Small intestine (tissue), 7 donors: ENCODE data around the gene ZDHHC1. TPM values are rescaled to one million over a fixed set of nuclear protein-coding genes. Genes with fewer than 3 reads are reported as not detected.

Source experiments
- DNase-seq, 2 donors: peaks; one replicate each; pipeline versions ENCODE4 v3.0.0 to v3.0.0-alpha.2; 2013
- FAIRE-seq: peaks from 2 replicates; lab custom pipeline; 2012; peaks lifted over from hg19 to GRCh38; lab: Jason Lieb, UNC
- H3K27ac ChIP-seq, 3 donors: one replicate each; pipeline ENCODE4 v1.5.1; 2013; ENCODE audit warnings: low read length in 2 of 3, mild to moderate bottlenecking in 2 of 3, control low read depth in 1 of 3, inconsistent platforms in 1 of 3, low read depth in 1 of 3, moderate library complexity in 1 of 3
- H3K27me3 ChIP-seq, 3 donors: one replicate each; pipeline ENCODE4 v1.6.1; 2013; ENCODE audit warnings: low read length in 3 of 3, inconsistent platforms in 1 of 3; ENCODE audit not compliant: control insufficient read depth in 3 of 3, insufficient read depth in 3 of 3
- H3K36me3 ChIP-seq, 3 donors: one replicate each; pipeline ENCODE4 v1.6.1; 2013; ENCODE audit warnings: low read length in 3 of 3, inconsistent platforms in 1 of 3, low read depth in 1 of 3, mild to moderate bottlenecking in 1 of 3, moderate library complexity in 1 of 3; ENCODE audit not compliant: control insufficient read depth in 3 of 3, insufficient read depth in 2 of 3
- H3K4me1 ChIP-seq, 3 donors: one replicate each; pipeline ENCODE4 v1.6.1; 2013; ENCODE audit warnings: low read length in 2 of 3, inconsistent platforms in 1 of 3, low read depth in 1 of 3, mild to moderate bottlenecking in 1 of 3, moderate library complexity in 1 of 3; ENCODE audit not compliant: control insufficient read depth in 3 of 3, insufficient read depth in 2 of 3
- H3K4me3 ChIP-seq, 3 donors: one replicate each; pipeline ENCODE4 v1.5.1; 2013; ENCODE audit warnings: low read length in 3 of 3, control low read depth in 1 of 3, inconsistent platforms in 1 of 3, low read depth in 1 of 3, mild to moderate bottlenecking in 1 of 3, moderate library complexity in 1 of 3
- H3K9me3 ChIP-seq, 2 donors: one replicate each; pipeline ENCODE4 v1.6.1; 2013; ENCODE audit warnings: low read depth in 1 of 2, low read length in 1 of 2; ENCODE audit not compliant: control insufficient read depth in 2 of 2, insufficient read depth in 1 of 2
- WGBS, 3 donors: extraction: QIAGEN DNeasy Blood & Tissue Kit; methylation state at CpG; one replicate each; pipeline ENCODE4 v1.1.7; 2013; 5-methylcytosine and 5-hydroxymethylcytosine counted together
- polyA plus RNA-seq, 4 donors: library from polyadenylated mRNA; stranded (reverse) in 3 of 4; unstranded in 1 of 4; fragments of 200-250 nt in 3 of 4; fragments of 120-200 nt in 1 of 4; gene quantifications; one replicate each; pipeline versions ENCODE4 v1.2.1 to v1.2.3, GENCODE V29; 2013
- donor health status: healthy with polysubstance abuse.
- donor health status: control.
- donor health status: control.
- donor health status: Bipolar disorder and iron deficiency.
- donor health status: healthy.

Gene ZDHHC1
- polyA plus RNA-seq, 4 donors = 1.9 to 5.3 (median 5.2) TPM; not detected in 1

DNA sequence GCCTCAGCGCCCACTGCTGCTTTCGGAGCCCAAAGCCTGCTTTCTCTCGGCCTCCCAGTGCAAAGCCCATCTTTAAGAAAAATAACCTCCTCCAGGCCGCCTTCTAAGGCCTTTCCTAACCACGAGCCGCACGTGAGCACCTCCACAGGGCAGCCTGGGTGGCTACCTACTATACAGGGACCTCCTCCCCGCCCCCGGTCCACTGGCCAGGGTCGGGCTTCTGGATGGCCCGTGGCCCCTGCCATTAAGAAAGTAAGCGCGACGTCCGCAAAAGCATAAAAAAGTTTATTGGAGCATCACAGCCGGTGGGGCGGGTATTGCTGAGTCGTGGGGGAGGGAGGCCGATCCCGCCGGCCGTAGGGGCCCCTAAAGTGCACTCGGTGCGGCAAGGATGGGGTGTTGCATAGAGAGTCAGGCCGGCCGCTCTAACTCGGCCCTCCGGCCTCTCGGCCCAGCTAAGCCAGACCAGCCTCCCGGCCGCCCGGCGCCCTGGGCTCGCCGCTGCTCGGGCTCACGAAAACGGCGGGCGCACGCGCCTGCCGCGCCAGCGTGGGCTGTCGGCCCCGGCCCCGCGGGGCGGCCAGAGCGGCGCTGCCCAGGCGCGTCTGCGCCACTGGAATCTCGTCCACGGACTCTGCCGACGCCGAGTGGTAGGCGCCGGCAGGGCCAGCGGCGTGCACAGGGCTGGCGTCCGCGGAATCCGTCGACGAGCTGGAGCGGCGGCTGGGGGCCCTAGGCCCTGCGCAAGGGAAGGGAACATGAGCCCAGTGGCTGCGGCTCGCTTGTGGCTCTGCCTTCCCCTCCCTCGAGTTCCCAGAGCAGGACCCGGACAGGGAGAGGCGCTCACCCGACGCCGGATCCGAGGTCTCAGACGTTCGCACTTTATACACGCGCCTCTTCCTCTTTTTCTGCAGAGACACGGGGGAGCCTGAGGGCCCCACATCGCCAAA is 21.8 kb downstream of the ZDHHC1 start:
- peak overlapping the region in 2 of 3 donors; percentile 56 to 85 for H3K27ac ChIP-seq
- FAIRE-seq (no peak), DNase-seq (peak in 1 of 2 donors; percentile 40)
- peaks cover 0 to 19% (median 0%) of the 10 kb centered on the region in 3 donors for H3K27me3 ChIP-seq
- peaks cover 0 to 27% (median 0%) of the 10 kb centered on the region in 3 donors for H3K36me3 ChIP-seq
- no peak overlapping the region for H3K4me3 ChIP-seq
- 41 to 78% (median 56%) methylated on average over 78 to 88 of the region's 88 CpGs for WGBS, 3 donors
- H3K9me3 ChIP-seq = no peaks in the 10 kb centered on the region
- H3K4me1 ChIP-seq = peaks cover 0 to 57% (median 21%) of the 10 kb centered on the region in 3 donors

GRCh38 chr16:67393788-67394154 is 22.5 kb downstream of the ZDHHC1 start:
- Histone ChIP-seq H3K27ac (peak overlapping the region in 2 of 3 donors; percentile 56 to 85), H3K4me1 (peaks cover 0 to 53% (median 21%) of the 10 kb centered on the region in 3 donors), H3K9me3 (no peaks in the 10 kb centered on the region), H3K27me3 (peaks cover 0 to 19% (median 0%) of the 10 kb centered on the region in 3 donors), H3K36me3 (peaks cover 0 to 30% (median 0%) of the 10 kb centered on the region in 3 donors), H3K4me3 (peak overlapping the region in 1 of 3 donors; percentile 26)
- DNase-seq (no peak), FAIRE-seq (no peak)
- 19 to 40% (median 34%) methylated on average over 13 to 20 of the region's 20 CpGs for WGBS, 3 donors

- H3K27ac ChIP-seq = peak within 1 kb of the TSS in 2 of 3 donors; percentile 56 to 85
- no peak for FAIRE-seq
- WGBS, 3 donors = 2 to 4% (median 3%) methylated on average over 49 to 56 of the region's 56 CpGs
Measured at GRCh38 chr16:67393111-67393787, 23.0 kb downstream of the ZDHHC1 start, which contains the start of gene TPPP3. TPPP3 (minus strand) TSS chr16:67393498; CDS start chr16:67391111, 2,387 bp downstream.

GRCh38 chr16:67392301-67393059 is 23.8 kb downstream of the ZDHHC1 start:
- Histone ChIP-seq H3K9me3 (no peaks in the 10 kb centered on the region), H3K27me3 (peaks cover 0 to 19% (median 0%) of the 10 kb centered on the region in 3 donors), H3K27ac (peak overlapping the region in 2 of 3 donors; percentile 56 to 61), H3K4me3 (peak overlapping the region in 1 of 3 donors; percentile 59), H3K4me1 (peaks cover 0 to 53% (median 21%) of the 10 kb centered on the region in 3 donors), H3K36me3 (peaks cover 0 to 31% (median 0%) of the 10 kb centered on the region in 3 donors)
- FAIRE-seq (no peak), DNase-seq (no peak)
- WGBS, 3 donors = 75 to 76% (median 76%) methylated on average over 18 of the region's 18 CpGs

More at GRCh38 chr16:67393111-67393787, 23.0 kb downstream of the ZDHHC1 start, which contains the start of gene TPPP3:
- Histone ChIP-seq H3K4me3 (peak within 1 kb of the TSS in 1 of 3 donors; percentile 59), H3K27me3 (peaks cover 0 to 19% (median 0%) of the 10 kb centered on the region in 3 donors), H3K36me3 (peaks cover 0 to 33% (median 0%) of the 10 kb centered on the region in 3 donors), H3K4me1 (peaks cover 0 to 53% (median 21%) of the 10 kb centered on the region in 3 donors), H3K9me3 (no peaks in the 10 kb centered on the region)
- peak; percentile 76 to 94 for DNase-seq

DNA sequence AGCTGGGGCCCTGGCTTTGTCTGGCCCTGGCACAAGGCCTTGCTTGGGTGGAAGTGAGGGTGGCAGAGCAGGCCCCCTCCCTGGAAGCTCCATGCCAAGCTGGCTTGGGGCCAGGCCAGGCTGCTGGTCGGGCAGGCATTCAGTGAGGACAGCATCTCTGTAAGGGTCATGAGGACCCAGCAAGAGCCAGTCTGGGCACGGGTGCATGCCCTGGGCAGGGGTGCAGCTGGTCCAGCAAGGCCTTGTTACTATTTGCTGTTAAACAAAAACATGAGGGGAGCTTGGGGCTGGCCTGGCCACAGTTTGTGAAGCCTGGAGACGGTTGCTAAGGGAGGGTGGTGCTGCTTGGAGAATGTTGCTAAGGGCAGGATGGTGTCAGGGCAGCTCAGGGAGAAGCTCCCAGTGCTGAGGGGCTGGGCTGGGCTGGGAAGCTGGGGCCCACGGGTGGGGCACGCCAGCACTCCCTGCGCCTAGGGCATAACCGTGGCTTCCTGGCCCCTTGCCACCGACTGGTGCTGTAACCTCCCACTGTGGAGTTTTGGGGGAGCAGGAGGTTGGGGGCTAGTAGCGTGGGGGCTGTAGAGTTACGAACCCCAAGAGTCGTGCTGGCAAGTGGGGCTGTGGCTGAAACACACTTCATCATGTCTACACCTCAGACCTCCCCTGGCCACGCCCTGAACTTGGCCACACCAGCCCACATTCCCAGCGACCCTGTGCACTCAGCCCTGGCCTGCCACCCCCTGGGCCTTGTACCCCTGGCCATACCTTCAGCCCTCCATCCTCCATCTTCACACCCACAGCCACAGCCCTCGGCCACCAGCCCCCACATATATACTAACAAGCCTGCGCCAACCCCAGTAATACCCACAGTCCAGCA is 24.6 kb downstream of the ZDHHC1 start:
- WGBS, 3 donors = 48 to 59% (median 51%) methylated on average over 14 to 15 of the region's 15 CpGs
- FAIRE-seq = no peak
- H3K4me1 ChIP-seq = peaks cover 0 to 47% (median 21%) of the 10 kb centered on the region in 3 donors
- H3K36me3 ChIP-seq = peaks cover 0 to 34% (median 0%) of the 10 kb centered on the region in 3 donors
- H3K27me3 ChIP-seq = peaks cover 0 to 19% (median 0%) of the 10 kb centered on the region in 3 donors
- H3K4me3 ChIP-seq = peak overlapping the region in 1 of 3 donors; percentile 59
- DNase-seq = peak in 1 of 2 donors; percentile 31
- H3K9me3 ChIP-seq = no peaks in the 10 kb centered on the region
- H3K27ac ChIP-seq = peak overlapping the region in 2 of 3 donors; percentile 11 to 56

DNA sequence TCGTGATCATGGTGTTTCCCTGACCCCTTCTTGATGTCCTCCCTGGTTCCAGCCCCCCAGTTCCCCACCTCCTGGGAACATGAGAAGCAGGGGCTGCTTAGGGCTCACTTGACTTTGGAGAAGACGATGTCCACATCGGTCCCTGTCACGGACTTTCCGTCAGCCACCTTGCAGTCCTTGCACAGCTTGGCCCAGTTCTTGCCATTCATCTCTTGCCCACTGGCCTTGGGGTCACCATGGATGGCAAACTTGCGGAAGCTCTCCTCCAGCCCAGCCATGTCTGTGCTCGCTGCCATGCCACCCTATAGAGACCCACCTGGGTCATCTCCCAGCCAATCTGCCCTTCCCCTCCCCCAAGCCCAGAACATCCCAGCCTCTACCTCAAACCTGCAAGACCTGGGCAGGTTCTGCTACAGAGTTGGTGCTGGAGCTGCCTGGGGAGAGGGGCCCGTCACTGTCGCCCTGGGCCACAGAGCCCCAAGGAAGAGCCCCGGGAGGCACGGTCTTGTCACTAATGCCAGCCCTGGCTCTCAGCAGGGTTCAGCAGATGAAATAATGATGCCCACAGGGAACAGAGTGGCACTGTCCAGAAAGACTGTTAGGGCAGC is 25.4 kb downstream of the ZDHHC1 start:
- Histone ChIP-seq H3K27me3 (peaks cover 0 to 19% (median 0%) of the 10 kb centered on the region in 3 donors), H3K9me3 (no peaks in the 10 kb centered on the region), H3K36me3 (peaks cover 0 to 34% (median 0%) of the 10 kb centered on the region in 3 donors), H3K4me1 (peaks cover 0 to 40% (median 15%) of the 10 kb centered on the region in 3 donors), H3K27ac (no peak overlapping the region), H3K4me3 (no peak overlapping the region)
- 89 to 93% (median 93%) methylated on average over 11 of the region's 11 CpGs for WGBS, 3 donors
- FAIRE-seq (no peak), DNase-seq (no peak)
